HG02981 (cell line): ENCODE data around the gene CATSPERZ.

Source experiments
- ATAC-seq: cut with Tn5 transposase; IDR thresholded peaks from one replicate; pipeline ENCODE4 v1.9.1; 2021; ENCODE audit warnings: mild to moderate bottlenecking, moderate library complexity; ENCODE audit not compliant: unreplicated experiment

The CATSPERZ gene

DNA sequence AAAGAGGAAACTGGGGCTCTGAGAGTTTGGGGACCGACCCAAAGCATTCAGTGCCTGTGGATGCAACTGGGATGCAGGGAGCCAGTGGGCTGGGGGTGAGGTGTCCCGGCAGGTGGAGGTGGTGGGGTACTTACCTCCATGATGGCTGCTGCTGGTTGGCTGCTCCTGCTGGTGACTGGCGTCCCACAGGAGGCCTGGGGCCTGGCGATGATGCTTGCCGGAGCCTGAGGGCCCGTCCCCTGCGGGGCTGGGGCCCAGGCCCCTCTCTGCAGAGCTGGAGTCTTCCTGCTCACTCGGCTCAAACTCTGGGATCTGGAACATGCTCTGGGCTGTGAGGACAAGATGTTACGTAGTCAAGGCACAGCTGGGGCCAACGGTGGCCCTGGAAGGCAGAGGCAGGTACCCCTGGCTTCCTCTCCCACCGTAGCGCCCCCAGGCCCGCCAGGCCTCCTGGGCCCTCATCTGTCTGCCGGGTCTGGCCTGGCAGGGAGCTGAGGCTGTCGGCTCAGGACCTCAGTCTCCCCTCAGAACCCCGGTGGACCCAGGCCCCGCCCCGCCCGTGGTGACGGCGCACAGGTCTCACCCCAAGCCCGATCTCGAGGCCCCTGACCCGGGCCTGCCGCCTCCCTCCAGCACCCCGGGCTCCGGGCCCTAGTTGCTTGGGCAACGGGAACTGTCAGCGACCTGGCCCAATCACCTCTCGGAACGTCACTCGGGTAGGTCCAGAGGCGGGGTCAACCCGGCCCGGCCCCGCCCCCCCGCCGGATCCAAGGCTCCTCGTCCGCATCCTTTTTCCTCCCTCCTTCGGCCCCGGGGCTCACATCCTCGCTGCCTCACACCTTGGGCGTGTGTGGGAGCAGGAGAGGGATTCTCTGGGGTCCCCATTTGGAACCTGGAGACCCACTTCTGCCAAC, 15.9 kb upstream of the CATSPERZ start, which contains the start of gene BAD:
BAD (minus strand) TSS at position 618 of the 914 bp plus-strand sequence; CDS start at position 321, 297 bp downstream.
- peak; percentile 62 for ATAC-seq

DNA sequence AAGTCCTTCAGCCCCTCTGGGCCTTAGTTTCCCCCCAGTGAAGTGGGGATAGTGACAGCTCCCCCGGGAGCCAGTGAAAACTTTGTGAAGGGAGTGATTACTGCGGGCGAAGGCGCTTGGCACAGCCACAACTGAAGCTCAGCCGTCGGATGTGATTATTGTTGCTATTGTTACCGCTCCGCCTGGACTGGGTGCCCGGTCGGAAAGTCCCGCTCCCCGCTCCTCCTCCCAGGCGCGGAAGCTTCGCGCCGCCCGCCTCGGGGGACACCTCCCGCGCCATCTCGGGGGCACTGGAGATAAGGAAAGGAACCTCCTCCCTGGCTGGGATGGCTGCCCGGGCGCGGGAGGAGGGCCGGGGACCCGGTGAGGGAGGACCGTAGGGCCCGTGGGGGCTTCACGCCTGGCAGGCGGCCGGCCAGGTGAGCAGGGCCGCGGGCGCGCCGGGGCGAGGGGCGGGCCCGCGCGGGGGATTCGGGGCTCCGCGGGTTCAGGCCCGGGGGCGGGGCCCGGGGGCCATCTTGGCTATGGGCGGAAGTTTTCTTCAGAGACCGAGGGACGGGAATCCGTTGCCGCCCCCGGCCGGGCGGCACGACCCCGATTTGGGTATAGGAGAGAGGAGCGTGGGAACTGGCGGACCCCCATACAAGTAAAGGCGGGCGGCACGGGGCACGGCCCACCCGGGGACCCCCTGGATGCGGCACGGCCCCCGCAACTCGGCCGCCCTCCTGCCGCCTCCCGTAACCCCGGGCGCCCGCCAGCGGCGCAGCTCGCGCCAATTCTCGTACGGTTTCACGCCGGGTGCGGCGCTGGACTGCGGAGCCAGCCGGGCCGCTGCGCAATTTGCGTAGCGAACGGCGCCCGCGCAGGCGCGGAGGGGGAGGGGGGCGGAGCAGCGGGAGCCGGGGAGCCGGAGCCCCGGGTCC, 14.9 kb upstream of the CATSPERZ start, which contains the start of gene GPR137:
GPR137 (plus strand) TSS at position 887 of the 923 bp plus-strand sequence. CDS start 677 bp downstream, outside the sequence.
- ATAC-seq, result peak; percentile 51

DNA sequence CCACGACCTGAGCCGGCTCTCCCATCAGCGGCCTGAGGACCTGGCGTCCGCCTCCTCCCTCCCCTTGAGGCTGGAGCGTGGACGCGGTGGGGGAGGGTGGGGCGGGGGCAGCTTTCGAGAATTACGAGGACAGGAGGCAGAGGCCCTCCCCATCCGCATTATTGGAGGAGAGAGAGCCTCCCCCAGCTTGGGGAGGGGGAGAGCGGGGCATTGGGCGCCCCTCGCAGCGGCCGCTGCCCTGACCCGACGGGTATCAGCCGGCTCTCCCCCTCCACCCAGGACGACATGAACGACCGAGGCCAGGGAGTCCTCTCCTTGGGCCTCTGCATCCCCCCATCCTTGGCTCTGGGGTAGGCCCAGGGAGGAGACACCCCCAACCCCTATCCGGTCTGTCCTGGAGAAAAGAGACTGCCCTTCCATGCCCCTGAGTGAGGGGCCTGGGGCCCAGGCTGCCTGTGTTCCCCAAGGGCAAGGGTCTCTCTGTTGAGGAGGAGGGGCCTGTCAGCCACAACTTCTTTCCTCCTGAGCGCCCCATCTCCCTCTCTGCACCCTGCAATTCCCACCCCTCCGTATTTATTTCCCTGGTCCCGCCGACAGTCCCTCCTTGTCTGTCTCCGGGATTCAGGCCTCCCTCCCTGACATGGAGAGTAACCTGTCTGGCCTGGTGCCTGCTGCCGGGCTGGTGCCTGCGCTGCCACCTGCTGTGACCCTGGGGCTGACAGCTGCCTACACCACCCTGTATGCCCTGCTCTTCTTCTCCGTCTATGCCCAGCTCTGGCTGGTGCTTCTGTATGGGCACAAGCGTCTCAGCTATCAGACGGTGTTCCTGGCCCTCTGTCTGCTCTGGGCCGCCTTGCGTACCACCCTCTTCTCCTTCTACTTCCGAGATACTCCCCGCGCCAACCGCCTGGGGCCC, 14.0 kb upstream of the CATSPERZ start:
- ATAC-seq, result peak; percentile 0

DNA sequence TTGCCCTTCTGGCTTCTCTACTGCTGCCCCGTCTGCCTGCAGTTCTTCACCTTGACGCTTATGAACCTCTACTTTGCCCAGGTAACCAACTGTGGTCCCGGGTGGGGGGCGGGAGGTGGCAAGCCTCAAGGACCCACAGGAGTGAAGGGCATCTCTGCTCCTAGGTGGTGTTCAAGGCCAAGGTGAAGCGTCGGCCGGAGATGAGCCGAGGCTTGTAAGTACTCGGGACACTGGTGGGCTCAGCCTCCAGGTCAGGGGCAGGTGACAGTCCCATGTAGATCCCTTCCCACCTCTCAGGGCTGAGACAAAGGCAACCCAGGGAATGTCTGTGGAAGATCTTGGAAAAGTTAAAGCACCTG, 13.4 kb upstream of the CATSPERZ start:
- no peak for ATAC-seq

DNA sequence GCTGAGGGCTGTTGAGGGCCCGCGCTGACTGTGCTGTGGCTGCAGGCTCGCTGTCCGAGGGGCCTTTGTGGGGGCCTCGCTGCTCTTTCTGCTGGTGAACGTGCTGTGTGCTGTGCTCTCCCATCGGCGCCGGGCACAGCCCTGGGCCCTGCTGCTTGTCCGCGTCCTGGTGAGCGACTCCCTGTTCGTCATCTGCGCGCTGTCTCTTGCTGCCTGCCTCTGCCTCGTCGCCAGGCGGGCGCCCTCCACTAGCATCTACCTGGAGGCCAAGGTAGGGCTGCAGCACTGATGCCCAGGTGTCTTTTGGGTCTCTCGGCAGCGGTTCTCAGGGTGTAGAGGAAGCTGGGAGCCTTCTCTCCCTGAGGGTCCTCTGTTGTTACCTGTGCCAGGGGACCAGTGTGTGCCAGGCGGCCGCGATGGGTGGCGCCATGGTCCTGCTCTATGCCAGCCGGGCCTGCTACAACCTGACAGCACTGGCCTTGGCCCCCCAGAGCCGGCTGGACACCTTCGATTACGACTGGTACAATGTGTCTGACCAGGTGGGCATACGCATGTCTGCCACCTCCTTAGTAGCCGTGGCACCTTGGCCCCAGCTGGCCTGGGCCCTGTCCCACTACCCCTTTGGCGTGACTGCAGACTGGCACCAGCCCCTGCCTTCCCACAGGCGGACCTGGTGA, 12.3 kb upstream of the CATSPERZ start:
- ATAC-seq, result no peak

DNA sequence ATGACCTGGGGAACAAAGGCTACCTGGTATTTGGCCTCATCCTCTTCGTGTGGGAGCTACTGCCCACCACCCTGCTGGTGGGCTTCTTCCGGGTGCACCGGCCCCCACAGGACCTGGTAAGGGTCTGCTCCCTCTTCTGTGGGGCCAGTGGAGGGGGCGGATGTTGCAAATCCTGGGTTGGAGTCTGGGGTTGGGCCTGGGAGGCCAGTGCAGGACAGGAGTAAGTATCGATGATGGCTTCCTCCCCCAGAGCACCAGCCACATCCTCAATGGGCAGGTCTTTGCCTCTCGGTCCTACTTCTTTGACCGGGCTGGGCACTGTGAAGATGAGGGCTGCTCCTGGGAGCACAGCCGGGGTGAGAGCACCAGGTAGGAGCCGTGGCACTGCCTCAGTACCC, 11.8 kb upstream of the CATSPERZ start:
- no peak for ATAC-seq

DNA sequence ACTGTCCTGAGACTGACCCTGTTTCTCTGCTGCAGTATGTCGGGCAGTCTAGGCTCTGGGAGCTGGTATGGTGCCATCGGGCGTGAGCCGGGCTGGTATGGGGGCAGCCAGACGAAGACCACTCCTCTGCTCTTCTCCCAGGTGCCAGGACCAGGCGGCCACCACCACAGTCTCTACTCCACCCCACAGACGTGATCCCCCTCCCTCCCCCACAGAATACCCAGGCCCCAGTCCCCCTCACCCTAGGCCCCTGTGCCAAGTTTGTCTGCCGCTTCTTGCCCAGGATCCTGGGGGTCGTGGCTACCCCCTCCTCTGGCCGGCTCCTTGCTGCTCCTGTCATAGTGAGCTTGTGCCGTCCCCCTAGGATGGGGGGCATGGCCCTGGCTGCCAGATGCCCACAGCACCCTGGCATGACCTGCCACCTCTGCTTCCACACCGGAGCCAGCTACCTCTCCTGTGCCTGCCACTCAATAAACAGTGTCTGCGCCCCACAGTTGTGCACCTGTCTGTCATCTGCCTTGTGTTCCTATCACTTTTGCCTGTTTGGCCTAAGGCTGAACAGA, 11.1 kb upstream of the CATSPERZ start:
- no peak for ATAC-seq

DNA sequence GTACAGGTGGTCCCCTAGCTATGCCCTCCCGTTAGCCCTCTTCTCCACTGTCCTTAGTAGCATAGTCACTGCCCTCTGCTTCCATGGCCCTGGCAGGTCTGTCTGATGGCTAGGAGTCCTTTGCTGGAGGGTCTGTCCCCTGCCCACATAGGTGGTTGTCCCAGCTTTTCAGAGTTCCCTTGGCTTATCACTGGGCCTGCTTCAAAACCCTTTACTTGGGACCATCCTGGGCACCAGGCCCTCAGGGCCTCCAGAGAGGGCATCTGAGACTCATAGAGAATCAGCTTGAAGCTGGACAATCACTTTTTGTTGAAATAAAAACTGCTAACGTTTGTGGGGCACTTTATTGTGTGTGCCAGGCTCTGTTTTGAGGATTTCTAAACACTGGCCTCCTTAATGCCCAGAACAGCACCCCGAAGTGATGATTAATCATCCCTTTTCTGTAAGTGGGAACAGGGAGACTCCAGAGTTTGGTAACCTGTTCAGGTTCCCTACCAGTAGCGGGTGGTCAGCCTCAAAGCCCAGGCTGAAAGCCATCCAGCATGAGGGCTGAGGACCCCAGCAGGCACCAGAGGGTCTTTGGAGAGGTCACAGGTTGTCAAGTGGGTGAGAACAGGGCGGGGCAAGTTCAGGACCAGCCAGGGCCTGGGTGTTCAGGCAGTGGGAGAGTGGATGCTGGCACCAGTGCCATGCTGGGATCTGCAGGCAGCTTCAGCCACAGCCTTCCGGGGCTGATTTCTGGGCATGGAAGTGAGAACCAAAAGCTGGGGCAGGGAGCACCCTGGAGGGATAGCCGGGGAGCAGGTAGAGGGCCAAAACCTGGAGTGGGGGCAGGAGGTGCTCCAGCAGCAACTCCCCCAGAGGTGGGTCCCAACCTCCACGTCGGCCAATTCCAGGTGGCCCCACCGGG, 9.6 kb upstream of the CATSPERZ start:
- ATAC-seq, result no peak

DNA sequence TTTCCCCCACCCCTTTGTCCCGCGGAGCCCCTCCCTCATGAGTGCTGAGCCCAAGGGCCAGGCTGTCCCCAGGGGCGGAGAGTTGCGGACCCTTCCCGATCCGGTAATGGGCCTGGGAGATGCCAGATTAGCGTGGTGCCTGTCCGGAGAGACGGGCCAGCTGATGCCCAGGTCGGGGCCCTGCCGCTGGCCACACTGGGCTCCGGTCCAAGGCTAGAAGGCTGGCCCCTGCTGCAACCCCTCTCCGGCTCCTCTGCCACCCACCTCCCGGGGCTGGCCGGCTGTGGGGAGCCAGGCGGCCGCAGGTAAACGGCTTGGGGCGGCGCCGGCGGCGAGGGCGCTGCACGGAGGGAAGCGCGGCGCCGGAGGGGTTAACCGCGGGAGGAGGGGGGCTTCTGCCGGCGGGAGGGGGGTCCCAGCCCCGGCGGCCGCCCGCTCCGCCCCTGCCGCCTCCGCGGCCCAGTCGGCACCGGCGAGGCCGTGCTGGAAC, 8.9 kb upstream of the CATSPERZ start, which contains the start of gene KCNK4:
KCNK4 (plus strand) TSS at position 41 of the 490 bp plus-strand sequence. CDS start 1,717 bp downstream, outside the sequence.
- ATAC-seq, result no peak

DNA sequence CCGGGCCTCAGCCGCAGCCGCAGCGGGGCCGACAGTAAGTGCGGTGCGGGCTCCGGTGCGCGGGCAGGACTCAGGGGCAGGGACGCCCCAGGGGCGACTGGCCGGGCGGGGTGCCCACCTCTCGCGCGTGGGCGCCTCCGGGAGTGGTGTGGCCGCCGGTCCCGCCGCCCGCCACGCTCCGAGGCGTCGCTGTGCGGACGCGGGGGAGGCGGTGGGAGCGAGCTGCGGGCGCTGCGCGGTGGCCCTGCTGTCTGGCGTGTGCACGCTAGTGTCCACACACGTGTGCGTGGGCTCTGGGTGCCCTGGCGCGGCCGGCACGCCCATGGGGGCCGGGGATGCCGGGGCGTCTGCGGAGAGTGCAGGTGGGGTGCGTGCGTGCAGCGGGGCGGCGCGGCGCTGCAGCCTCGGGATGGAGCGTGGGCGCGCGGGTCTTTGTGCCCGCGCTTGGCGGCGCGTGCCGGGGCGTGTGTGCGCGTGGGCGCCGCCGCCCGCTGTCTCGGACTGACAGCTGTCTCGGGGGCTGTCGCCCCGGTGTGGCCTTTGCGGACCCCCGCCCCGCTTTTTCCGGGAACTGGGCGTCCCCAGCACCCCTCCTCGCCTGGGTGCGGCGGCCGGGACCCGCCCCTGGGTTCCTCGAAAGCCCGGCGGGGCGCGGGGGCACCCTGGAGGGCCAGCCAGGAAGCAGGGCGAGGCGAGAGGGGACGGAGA, 8.3 kb upstream of the CATSPERZ start:
- no peak for ATAC-seq

DNA sequence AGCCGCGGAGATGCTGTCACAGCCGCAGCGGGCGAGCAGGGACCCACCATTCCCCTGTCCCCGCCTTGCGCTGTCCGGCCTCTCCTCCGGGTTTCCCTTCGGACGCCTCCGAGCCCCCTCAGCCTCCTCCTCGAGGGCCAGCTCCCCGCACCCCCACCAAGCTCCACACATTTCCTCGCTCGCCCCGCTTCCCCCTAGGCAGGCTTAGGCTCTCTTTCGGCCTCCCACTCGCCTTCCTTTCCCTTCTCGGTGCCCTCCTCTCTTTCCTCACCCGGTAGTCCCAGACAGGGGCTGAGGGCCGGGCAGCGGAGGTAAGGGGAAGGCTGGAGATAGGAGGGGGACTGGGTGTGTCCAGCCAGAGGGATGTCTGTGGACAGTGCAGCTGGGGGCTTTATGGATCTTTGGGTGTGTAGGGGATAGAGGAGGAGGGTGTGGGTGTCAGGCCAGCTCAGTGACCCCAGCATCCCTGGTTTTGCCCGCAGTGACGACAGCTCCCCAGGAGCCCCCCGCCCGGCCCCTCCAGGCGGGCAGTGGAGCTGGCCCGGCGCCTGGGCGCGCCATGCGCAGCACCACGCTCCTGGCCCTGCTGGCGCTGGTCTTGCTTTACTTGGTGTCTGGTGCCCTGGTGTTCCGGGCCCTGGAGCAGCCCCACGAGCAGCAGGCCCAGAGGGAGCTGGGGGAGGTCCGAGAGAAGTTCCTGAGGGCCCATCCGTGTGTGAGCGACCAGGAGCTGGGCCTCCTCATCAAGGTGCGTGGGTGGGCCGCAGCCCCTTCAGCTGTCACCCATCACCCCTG, 7.5 kb upstream of the CATSPERZ start:
- ATAC-seq, result no peak

DNA sequence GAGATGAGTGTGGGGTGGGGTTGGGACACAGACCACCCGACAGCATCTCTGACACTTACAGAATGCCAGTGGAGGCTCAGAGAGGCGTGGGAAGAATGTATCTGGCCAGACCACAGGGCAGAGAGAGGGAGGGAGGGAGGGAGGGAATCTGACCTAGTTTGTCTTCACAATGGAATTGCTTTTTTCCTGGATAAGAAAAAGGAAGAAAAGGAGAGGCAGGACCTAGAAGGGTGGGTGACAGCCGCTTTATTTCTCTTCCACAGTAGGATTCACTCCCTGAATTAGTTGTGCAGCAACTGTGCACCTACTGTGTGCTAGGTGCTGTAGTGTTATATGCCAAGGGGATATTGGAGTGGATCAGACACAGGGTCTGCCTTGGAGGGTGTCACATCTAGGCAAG, 5.4 kb upstream of the CATSPERZ start:
- ATAC-seq, result no peak

DNA sequence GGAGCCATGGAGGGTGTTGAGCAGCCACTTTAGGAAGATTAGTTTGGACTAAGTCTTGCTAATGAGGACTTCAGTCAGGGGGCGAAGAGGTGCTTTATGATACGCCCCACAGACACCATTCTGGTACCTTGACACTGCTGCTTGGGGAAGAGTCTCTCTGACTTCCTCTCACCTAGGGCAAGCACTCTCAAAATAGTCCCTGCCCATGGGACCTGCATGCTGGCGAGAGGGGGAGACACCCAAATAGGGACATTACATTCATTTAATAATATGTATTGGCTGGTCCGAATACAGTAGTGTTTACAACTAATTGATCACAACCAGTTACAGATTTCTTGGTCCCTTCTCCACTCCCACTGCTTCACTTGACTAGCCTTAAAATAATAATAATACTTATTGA, 4.4 kb upstream of the CATSPERZ start:
- ATAC-seq, result no peak

DNA sequence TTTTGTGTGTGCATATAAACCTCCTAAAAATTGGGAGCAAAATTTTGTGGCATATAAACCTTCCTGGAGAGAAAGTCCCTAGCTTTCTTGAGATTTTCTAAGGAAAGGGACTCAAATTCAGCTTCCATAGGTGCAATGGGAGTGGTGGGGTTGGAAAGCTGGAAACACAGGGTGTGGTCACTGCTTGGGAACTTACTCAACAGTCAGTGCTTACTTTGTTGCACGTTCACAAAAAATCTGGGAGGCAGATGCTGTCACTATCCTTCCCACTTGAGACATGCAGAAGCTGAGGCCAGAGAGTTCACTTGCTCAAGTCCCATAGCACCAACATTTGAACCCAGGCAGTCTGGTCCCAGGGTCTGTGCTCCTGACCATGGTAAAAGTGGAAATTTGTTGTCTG, 3.9 kb upstream of the CATSPERZ start:
- ATAC-seq, result no peak

DNA sequence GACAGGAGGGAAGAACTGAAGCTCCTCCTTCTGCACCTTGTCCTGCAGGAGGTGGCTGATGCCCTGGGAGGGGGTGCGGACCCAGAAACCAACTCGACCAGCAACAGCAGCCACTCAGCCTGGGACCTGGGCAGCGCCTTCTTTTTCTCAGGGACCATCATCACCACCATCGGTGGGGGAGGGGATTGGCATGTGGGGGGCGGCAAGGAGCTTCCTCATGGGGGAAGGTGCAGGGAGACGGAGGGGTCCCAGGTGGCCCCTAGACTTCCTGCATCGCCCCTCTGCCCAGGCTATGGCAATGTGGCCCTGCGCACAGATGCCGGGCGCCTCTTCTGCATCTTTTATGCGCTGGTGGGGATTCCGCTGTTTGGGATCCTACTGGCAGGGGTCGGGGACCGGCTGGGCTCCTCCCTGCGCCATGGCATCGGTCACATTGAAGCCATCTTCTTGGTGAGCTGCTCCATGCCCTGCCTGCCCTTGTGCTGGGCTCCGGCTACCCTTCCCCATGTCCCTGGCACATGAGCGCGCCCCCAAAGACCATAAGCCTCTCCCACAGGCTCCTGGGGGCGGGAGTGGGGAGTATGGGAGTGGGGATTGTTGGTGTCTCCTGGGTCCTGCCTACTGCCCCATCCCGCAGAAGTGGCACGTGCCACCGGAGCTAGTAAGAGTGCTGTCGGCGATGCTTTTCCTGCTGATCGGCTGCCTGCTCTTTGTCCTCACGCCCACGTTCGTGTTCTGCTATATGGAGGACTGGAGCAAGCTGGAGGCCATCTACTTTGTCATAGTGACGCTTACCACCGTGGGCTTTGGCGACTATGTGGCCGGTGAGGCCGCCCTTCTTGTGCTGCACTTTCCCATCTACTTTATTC, 3.1 kb upstream of the CATSPERZ start:
- ATAC-seq, result no peak
